DND-41 (cell line): ENCODE measurements around the gene LBHD2.

Source experiments
- EZH2 ChIP-seq: IDR thresholded peaks from 3 replicates; pipeline ENCODE4 v1.6.1; 2012; ENCODE audit warnings: borderline replicate concordance, low read depth, mild to moderate bottlenecking, moderate library complexity, low read length, inconsistent platforms; ENCODE audit not compliant: severe bottlenecking
- TF ChIP-seq, protein P1 (sequence below): IDR thresholded peaks from 2 replicates; pipeline ENCODE4 v1.5.1; 2012; ENCODE audit warnings: borderline replicate concordance, low read length, moderate library complexity, mild to moderate bottlenecking; ENCODE audit not compliant: poor library complexity, severe bottlenecking; ENCODE audit errors: extremely low read depth

DNA sequence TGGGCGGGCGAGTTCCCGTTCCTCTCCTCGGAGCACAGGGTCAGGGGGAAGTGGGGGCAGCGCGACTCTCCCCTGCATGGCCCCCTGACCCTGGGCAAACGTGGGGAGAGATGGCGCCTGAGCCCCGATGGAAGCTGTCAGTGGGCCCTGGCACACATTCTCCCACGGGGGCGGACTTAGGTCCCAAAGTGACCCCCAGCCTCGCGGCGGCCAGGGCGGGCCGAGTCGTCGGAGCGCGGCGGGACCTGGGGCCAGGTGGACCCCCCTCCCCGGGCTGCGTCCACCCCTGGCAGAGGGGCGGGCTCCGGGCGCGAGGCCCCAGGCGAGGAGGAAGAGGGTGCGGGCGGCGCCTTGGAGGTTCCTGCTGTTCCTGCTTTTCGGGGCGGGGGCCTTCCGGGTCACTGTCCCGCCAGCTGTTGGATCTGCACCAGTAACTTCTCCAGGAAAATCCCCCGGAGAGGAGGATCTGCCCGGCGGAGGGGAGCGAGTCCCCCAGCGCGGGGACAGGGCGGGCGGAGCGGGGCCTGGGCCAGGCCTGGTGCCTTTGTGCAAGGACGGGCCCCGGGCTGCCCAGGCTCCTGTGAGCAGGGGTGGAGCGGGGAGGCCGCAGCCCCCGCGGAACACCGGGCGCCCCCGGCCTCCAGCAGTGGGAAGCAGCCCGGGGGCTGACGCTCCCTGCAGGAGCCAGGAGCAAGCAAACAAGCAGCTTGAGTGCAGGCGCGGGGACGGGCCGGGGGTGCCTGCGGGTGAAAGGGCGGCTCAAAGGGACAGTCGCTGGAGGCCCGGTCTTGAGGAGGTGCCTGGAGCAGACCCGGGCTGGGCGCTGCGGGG, 54.5 kb downstream of the LBHD2 start:
- TF ChIP-seq, protein P1, sequence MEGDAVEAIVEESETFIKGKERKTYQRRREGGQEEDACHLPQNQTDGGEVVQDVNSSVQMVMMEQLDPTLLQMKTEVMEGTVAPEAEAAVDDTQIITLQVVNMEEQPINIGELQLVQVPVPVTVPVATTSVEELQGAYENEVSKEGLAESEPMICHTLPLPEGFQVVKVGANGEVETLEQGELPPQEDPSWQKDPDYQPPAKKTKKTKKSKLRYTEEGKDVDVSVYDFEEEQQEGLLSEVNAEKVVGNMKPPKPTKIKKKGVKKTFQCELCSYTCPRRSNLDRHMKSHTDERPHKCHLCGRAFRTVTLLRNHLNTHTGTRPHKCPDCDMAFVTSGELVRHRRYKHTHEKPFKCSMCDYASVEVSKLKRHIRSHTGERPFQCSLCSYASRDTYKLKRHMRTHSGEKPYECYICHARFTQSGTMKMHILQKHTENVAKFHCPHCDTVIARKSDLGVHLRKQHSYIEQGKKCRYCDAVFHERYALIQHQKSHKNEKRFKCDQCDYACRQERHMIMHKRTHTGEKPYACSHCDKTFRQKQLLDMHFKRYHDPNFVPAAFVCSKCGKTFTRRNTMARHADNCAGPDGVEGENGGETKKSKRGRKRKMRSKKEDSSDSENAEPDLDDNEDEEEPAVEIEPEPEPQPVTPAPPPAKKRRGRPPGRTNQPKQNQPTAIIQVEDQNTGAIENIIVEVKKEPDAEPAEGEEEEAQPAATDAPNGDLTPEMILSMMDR: no peak
- TF ChIP-seq EZH2: no peak
